HepG2 (cell line): ENCODE measurements around the gene DPM1. TPM values are rescaled to one million over a fixed set of nuclear protein-coding genes. Genes with fewer than 3 reads are reported as not detected.

ENCODE experiments used
- ADNP ChIP-seq: sonication (generic); formaldehyde crosslinking; IDR thresholded peaks from 2 replicates; pipeline ENCODE4 v1.4.0; 2020; ENCODE audit warnings: missing genetic modification reagents
- AGO2 ChIP-seq: fragments of 200-400 bp; formaldehyde crosslinking; optimal IDR thresholded peaks from 2 replicates; pipeline ENCODE3; 2017; ENCODE audit warnings: mild to moderate bottlenecking, low read depth, low read length, moderate library complexity
- DRAP1 ChIP-seq: IDR thresholded peaks from 2 replicates; pipeline ENCODE4 v1.6.1; 2016; ENCODE audit warnings: missing genetic modification reagents, missing compliant biosample characterization
- HDAC6 ChIP-seq: fragments of 200-600 bp; sonication (generic); IDR thresholded peaks from 2 replicates; pipeline ENCODE4 v1.7.0; 2017; ENCODE audit warnings: mild to moderate bottlenecking, antibody characterized with exemption, low read length, low read depth
- HES4 ChIP-seq: sonication (generic); formaldehyde crosslinking; IDR thresholded peaks from 2 replicates; pipeline ENCODE4 v1.9.0; 2021; ENCODE audit warnings: mild to moderate bottlenecking, missing genetic modification reagents, borderline replicate concordance
- KDM3A ChIP-seq: IDR thresholded peaks from 2 replicates; pipeline ENCODE4 v1.6.1; 2018; ENCODE audit warnings: low read depth, missing compliant biosample characterization
- KDM5B ChIP-seq: sonication (generic); formaldehyde crosslinking; IDR thresholded peaks from 2 replicates; pipeline ENCODE4 v1.4.0; 2020; ENCODE audit warnings: missing genetic modification reagents, mild to moderate bottlenecking, borderline replicate concordance
- KMT2B ChIP-seq: IDR thresholded peaks from 2 replicates; pipeline ENCODE4 v1.6.1; 2016; ENCODE audit warnings: missing genetic modification reagents, missing compliant biosample characterization
- SIN3A ChIP-seq: IDR thresholded peaks from 2 replicates; pipeline ENCODE4 v1.6.1; 2011; ENCODE audit warnings: low read depth, mild to moderate bottlenecking, control low read depth, low read length, borderline replicate concordance
- SIN3B ChIP-seq: fragments of 150-350 bp; IDR thresholded peaks from 2 replicates; pipeline ENCODE4 v1.6.1; 2014; ENCODE audit warnings: low read length
- TGIF2 ChIP-seq: IDR thresholded peaks from 2 replicates; pipeline ENCODE4 v1.6.1; 2016; ENCODE audit warnings: control low read depth, missing compliant biosample characterization
- ZNF124 ChIP-seq: sonication (generic); formaldehyde crosslinking; IDR thresholded peaks from 2 replicates; pipeline ENCODE4 v1.4.0; 2020; ENCODE audit warnings: missing genetic modification reagents
- ZNF224 ChIP-seq: sonication (generic); formaldehyde crosslinking; IDR thresholded peaks from 2 replicates; pipeline ENCODE4 v1.5.0; 2020; ENCODE audit warnings: mild to moderate bottlenecking, missing genetic modification reagents
- ZNF3 ChIP-seq: IDR thresholded peaks from 2 replicates; pipeline ENCODE4 v1.7.0; 2017; ENCODE audit warnings: inconsistent platforms
- ZNF784 ChIP-seq: sonication (generic); formaldehyde crosslinking; IDR thresholded peaks from 2 replicates; pipeline ENCODE4 v1.5.1; 2020; ENCODE audit warnings: missing genetic modification reagents, mild to moderate bottlenecking, borderline replicate concordance
- ZSCAN20 ChIP-seq: sonication (generic); formaldehyde crosslinking; IDR thresholded peaks from 2 replicates; pipeline ENCODE4 v1.4.0; 2020; ENCODE audit warnings: missing genetic modification reagents, mild to moderate bottlenecking, borderline replicate concordance
- polyA plus RNA-seq, 8 experiments: library from polyadenylated mRNA; depleted of rRNA in 3 of 8; stranded (reverse) in 7 of 8; unstranded in 1 of 8; fragments of >200 nt; fragmentation: Illumina TruSeq in 4 of 8; extraction: Trizol in 4 of 8; gene quantifications; 2 replicates each; pipeline versions ENCODE4 v1.2.1 to v1.2.3, GENCODE V29; 2011 to 2016; ENCODE audit warnings: low read depth in 4 of 8, missing spikeins in 1 of 8, mixed read lengths in 1 of 8; ENCODE audit not compliant: insufficient read depth in 1 of 8
- total RNA-seq, 5 experiments: library from RNA; depleted of rRNA; stranded (reverse); fragments of >200 nt; fragmentation: Illumina TruSeq; extraction: Trizol; gene quantifications; 2 replicates each; pipeline ENCODE4 v1.2.3, GENCODE V29; 2016; ENCODE audit warnings: low read depth in 1 of 5
- TF ChIP-seq, protein P1 (sequence below), 2 experiments: fragments of 450-650 bp in 1 of 2; sonication (generic) in 1 of 2; formaldehyde crosslinking in 1 of 2; IDR thresholded peaks; 2 replicates each; pipeline versions ENCODE4 v1.6.1 to v1.8.0; 2016 to 2022; ENCODE audit warnings: antibody characterized with exemption in 1 of 2, mild to moderate bottlenecking in 1 of 2, missing genetic modification reagents in 1 of 2

DPM1 gene
- total and polyA plus RNA-seq, 2 of the 13 experiments (the other 11 are each of a cell fraction or from before 2014, with no cell fraction given), result 83.2 to 161 TPM

- TF ChIP-seq DRAP1 (CRISPR knock-in tag) (peak; percentile 44; the same call in 1 of the 2 replicates), SIN3B (no peak), HES4 (CRISPR knock-in tag) (peak; percentile 48; the same call in 1 of the 2 replicates), AGO2 (peak; percentile 98), HDAC6 (no peak), ZNF224 (CRISPR knock-in tag) (no peak), ZSCAN20 (CRISPR knock-in tag) (no peak), ZNF784 (CRISPR knock-in tag) (no peak), ZNF124 (CRISPR knock-in tag) (no peak), ZNF3 (CRISPR knock-in tag) (no peak), KDM3A (CRISPR knock-in tag) (no peak), SIN3A (no peak), TGIF2 (CRISPR knock-in tag) (no peak), KMT2B (peak; percentile 74), ADNP (CRISPR knock-in tag) (no peak), KDM5B (CRISPR knock-in tag) (peak; percentile 67; the same call in 1 of the 2 replicates)
- TF ChIP-seq, protein P1, sequence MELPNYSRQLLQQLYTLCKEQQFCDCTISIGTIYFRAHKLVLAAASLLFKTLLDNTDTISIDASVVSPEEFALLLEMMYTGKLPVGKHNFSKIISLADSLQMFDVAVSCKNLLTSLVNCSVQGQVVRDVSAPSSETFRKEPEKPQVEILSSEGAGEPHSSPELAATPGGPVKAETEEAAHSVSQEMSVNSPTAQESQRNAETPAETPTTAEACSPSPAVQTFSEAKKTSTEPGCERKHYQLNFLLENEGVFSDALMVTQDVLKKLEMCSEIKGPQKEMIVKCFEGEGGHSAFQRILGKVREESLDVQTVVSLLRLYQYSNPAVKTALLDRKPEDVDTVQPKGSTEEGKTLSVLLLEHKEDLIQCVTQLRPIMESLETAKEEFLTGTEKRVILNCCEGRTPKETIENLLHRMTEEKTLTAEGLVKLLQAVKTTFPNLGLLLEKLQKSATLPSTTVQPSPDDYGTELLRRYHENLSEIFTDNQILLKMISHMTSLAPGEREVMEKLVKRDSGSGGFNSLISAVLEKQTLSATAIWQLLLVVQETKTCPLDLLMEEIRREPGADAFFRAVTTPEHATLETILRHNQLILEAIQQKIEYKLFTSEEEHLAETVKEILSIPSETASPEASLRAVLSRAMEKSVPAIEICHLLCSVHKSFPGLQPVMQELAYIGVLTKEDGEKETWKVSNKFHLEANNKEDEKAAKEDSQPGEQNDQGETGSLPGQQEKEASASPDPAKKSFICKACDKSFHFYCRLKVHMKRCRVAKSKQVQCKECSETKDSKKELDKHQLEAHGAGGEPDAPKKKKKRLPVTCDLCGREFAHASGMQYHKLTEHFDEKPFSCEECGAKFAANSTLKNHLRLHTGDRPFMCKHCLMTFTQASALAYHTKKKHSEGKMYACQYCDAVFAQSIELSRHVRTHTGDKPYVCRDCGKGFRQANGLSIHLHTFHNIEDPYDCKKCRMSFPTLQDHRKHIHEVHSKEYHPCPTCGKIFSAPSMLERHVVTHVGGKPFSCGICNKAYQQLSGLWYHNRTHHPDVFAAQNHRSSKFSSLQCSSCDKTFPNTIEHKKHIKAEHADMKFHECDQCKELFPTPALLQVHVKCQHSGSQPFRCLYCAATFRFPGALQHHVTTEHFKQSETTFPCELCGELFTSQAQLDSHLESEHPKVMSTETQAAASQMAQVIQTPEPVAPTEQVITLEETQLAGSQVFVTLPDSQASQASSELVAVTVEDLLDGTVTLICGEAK (IDR thresholded peaks at IDR 0.05), result no peak
- TF ChIP-seq, protein P1 (CRISPR knock-in tag; IDR thresholded peaks at IDR 0.05), result 0 out of 2 replicates have a peak, but pooled peaks have one; percentile 27
Measured at GRCh38 chr20:50931306-50932015, 26.9 kb downstream of the DPM1 start, which contains the start of gene ADNP (continued).
